Activated T-cell treated with anti-CD3 and anti-CD28 coated beads, Interleukin-2, amount 50 U/mL, for 72 hours (primary cell): Measurements from ENCODE around the gene FNDC1. TPM values are rescaled to one million over a fixed set of nuclear protein-coding genes. Genes with fewer than 3 reads are reported as not detected.

Experiments
- ATAC-seq, 2 donors: fragments of 150-1000 bp; cut with Tn5 transposase; replicated peaks in 1 of 2; 2 replicates each; pipeline ENCODE4 v1.10.0; 2021; ENCODE audit warnings: moderate library complexity in 2 of 2, mild to moderate bottlenecking in 1 of 2
- DNase-seq, 2 donors: peaks; one replicate each; pipeline ENCODE4 v3.0.0; 2021 to 2022; ENCODE audit warnings: mixed read lengths in 1 of 2
- H3K27ac Mint-ChIP-seq: one replicate; pipeline ENCODE4 v1.8.0; 2022; ENCODE audit warnings: mild to moderate bottlenecking, moderate library complexity, mixed read lengths
- H3K27me3 Mint-ChIP-seq: one replicate; pipeline ENCODE4 v1.8.0; 2022; ENCODE audit warnings: low read depth, mixed read lengths
- H3K36me3 Mint-ChIP-seq, 2 donors: one replicate each; pipeline ENCODE4 v1.8.0; 2022; ENCODE audit warnings: mixed read lengths in 2 of 2, mild to moderate bottlenecking in 1 of 2; ENCODE audit not compliant: insufficient read depth in 2 of 2
- H3K4me1 Mint-ChIP-seq: one replicate; pipeline ENCODE4 v1.8.0; 2022; ENCODE audit warnings: low read depth, mixed read lengths
- H3K4me3 Mint-ChIP-seq, 2 donors: one replicate each; pipeline ENCODE4 v1.8.0; 2022; ENCODE audit warnings: mild to moderate bottlenecking in 2 of 2, mixed read lengths in 2 of 2, moderate library complexity in 2 of 2
- H3K9me3 Mint-ChIP-seq, 2 donors: one replicate each; pipeline ENCODE4 v1.8.0; 2022; ENCODE audit warnings: mixed read lengths in 2 of 2
- total RNA-seq, 2 donors: library from RNA; stranded (reverse); gene quantifications; one replicate each; pipeline ENCODE4 v1.2.3, GENCODE V29; 2022

The FNDC1 gene
- total RNA-seq, 2 donors from 2014 or later = 0.30 TPM; not detected in 1

DNA sequence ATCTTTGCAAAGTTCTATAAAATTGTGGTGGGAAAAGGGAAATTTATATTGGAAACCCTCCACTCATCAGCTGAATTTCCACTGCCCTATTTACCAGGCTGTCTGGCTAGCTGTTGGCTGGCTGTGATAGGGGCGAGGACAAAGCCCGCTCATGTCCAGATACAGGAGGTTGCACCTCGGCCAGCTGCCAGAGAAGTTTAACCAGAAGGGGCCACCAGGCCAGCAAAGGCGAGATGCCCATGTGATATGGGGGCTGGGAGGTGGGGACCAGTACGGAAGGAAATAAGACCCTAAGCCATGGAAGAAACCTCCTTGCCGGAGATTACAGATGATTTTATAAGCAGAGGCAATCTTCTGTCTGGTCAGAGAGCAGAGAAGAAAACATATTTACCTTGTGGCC lies 143.8 kb downstream of the FNDC1 start:
- Mint-ChIP-seq H3K36me3 (no peaks in the 10 kb centered on the region), H3K27me3 (no peaks in the 10 kb centered on the region), H3K4me1 (no peaks in the 10 kb centered on the region), H3K4me3 (no peak overlapping the region), H3K9me3 (no peaks in the 10 kb centered on the region), H3K27ac (no peak overlapping the region)
- ATAC-seq = no peak
- no peak for DNase-seq

DNA sequence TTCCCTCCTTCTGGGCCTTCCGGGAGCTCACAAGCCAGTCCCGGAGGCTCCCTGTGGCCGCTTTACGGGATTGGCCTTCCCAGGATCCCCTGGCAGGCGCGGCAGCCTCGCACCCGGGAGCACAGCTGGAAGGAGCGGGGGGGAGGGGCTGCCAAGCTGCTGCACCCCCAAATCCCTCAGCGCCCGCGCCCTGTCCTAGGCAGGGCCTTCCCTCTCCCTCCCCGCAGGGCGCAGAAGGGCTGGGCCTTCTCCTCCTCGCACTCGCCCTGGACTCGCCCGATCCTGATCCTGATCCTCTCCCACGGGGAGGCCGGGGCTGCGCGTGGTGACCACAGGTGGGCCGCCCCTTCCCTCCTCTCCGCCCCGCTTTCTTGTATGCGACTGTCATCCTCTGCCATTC lies 146.4 kb downstream of the FNDC1 start:
- H3K36me3 Mint-ChIP-seq = no peaks in the 10 kb centered on the region
- H3K27me3 Mint-ChIP-seq = peaks cover 7% of the 10 kb centered on the region
- no peak for ATAC-seq
- H3K4me1 Mint-ChIP-seq = no peaks in the 10 kb centered on the region
- H3K9me3 Mint-ChIP-seq = no peaks in the 10 kb centered on the region
- no peak for DNase-seq
- no peak overlapping the region for H3K27ac Mint-ChIP-seq
- H3K4me3 Mint-ChIP-seq = no peak overlapping the region

DNA sequence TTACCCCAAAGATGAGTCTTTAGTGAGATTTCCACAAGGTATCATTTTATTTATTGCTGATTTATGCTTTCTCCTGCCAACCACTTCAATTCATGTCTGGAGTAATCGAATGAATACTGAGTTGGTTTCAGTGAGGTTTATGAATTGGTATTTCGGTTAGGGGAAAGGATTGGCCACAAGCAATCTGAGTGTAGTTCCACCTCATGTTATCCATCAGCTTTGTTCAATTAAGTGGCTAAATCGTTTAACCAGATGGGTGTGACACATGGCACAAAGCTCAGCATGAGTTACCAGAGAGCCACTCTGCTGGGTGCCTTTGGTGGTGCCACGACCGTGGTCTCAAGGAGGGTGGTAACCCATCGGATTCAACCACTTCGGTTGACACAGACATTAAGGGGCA lies 148.2 kb downstream of the FNDC1 start:
- H3K36me3 Mint-ChIP-seq = no peaks in the 10 kb centered on the region
- peak; percentile 24 to 80 for ATAC-seq
- DNase-seq = no peak
- no peak overlapping the region for H3K4me3 Mint-ChIP-seq
- no peaks in the 10 kb centered on the region for H3K9me3 Mint-ChIP-seq
- no peaks in the 10 kb centered on the region for H3K4me1 Mint-ChIP-seq
- H3K27ac Mint-ChIP-seq = no peak overlapping the region
- peaks cover 14% of the 10 kb centered on the region for H3K27me3 Mint-ChIP-seq

DNA sequence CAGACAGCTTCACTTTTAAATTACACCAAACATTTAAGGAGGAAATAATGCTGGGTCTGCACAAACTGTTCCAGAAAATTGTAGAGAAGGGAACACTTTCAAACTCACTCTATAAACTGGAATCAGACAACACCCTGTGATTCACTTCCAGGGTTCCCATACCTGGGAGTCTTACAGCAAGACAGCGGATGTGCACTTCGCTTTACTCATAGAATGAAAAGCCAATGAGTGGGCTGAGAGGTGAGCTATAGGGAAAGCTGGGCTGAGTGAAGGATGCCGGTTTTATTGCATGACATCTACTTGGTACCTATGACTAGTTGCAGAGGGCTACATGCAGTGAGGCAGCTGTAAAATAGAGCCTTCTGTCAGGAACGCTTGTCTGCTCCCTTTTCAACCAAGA lies 152.1 kb downstream of the FNDC1 start:
- H3K36me3 Mint-ChIP-seq = no peaks in the 10 kb centered on the region
- H3K4me3 Mint-ChIP-seq = no peak overlapping the region
- H3K9me3 Mint-ChIP-seq = no peaks in the 10 kb centered on the region
- H3K27me3 Mint-ChIP-seq = peaks cover 14% of the 10 kb centered on the region
- DNase-seq = no peak
- ATAC-seq = no peak
- H3K4me1 Mint-ChIP-seq = no peaks in the 10 kb centered on the region
- H3K27ac Mint-ChIP-seq = no peak overlapping the region

Other genes starting within 250 kb of the FNDC1 start
- 1 to 10 TPM; 6.1 to 6.3 TPM for gene RSPH3, start 169.2 kb upstream of the FNDC1 start, total RNA-seq
- 10 to 100 TPM; 34.6 to 56.1 TPM for gene TAGAP, start 124.4 kb upstream of the FNDC1 start, total RNA-seq